HG03135 (cell line): Measurements from ENCODE around the gene BAD.

Experiments
- ATAC-seq: cut with Tn5 transposase; IDR thresholded peaks from one replicate; pipeline ENCODE4 v1.9.1; 2021; ENCODE audit warnings: mild to moderate bottlenecking, moderate library complexity; ENCODE audit not compliant: unreplicated experiment

The BAD gene

DNA sequence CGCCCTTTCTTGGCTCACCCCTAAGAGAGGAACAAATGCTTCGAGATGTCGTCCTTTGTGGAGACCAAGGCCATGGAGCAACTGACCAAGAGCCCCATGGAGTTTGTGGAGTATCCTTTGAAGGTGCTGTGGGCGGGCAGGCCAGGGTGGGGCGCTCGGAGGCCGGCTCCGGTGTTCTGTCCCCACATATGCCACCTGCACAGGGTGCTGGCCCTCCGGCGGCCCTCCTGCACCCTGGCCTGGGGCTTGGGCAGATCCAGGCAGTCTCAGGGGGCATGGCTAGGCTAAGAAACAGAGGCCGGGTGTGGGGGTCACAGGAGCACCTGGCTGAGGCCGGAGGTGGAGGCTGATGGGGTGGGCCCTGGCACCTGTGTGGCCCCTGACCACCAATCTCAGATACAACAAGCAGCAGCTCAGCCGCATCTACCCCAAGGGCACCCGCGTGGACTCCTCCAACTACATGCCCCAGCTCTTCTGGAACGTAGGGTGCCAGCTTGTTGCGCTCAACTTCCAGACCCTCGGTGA, 22.8 kb downstream of the BAD start:
- ATAC-seq, result no peak

DNA sequence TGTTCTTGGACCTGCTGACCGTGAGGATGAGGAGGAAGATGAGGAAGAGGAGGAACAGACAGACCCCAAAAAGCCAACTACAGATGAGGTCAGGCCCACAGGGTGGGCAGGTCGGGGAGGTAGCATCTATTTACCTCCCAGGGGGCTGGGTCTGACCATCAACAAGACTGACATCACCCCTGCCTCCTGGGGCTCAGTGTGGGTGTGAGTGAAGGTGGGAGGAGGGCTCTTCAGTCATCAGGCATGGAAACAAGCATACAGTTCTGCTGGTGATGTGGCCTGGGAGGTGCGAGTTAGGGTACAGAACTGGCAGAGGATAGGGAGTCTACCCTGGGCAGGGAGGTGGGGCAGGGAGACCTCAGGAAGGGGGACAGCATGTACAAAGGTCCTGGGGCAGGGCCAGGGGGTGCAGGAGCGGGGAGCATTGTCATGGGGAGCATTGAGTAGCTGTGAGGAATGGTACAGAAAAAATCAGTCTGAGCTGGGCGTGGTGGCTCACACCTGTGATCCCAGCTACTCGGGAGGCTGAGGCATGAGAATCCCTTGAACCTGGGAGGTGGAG, 24.2 kb downstream of the BAD start:
- no peak for ATAC-seq

DNA sequence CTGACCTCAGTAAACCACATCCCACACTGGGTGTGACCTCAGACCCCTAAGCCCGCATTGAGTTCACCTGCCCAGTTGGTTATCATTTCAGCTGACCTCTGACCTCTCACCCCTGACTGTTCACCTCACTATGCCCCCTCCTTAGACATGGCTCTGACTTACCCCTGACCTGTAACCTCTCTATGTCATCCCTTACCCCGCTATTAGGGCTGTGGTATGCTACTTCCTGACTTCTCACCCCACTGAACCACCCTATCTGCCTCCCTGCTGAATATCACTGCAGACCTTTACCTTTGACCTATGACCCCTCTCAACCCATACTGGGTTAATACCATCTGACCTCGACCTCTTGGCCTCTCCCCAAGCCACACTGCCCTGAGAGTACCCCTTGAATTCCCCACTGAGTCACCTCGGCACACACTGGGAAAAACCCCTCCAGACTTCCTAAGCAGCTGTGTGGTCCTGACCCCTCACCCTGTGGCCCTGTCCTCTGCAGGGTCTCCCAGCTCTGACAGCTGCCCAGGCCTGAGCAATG, 24.9 kb downstream of the BAD start:
- ATAC-seq, result no peak

DNA sequence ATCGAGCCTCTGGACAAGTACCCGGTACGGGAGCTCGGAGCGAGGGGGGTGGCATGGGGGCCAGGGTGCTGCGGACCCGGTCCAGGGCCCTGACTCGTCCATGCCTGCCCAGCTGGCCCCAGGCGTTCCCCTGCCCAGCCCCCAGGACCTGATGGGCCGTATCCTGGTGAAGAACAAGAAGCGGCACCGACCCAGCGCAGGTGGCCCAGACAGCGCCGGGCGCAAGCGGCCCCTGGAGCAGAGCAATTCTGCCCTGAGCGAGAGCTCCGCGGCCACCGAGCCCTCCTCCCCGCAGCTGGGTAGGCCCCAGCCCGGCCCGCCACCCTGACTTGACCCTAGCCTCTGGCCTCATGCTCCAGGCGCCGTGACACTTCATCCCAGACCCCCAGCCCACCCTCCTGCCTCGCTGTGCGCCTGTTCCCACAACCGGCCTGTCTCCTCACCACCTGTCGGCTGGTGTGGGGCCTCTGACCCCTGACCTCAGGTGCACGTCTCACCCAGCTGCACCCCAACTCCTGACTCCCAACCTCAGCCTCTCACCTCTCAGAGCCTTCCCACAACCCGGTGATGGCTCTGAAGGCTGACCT, 25.4 kb downstream of the BAD start:
- ATAC-seq, result no peak

DNA sequence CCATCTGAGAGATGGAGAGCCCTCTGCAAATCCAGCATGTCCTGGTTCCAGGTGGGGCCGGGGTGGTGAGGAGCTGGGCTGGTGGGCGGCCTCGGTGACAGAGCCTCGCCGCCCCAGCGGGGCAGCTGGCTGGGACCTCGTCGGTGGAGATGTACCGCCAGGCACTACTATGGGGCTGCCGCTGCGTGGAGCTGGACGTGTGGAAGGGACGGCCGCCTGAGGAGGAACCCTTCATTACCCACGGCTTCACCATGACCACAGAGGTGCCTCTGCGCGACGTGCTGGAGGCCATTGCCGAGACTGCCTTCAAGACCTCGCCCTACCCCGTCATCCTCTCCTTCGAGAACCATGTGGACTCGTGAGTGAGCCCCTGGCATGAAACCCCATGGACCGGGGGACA, 26.1 kb downstream of the BAD start:
- no peak for ATAC-seq

DNA sequence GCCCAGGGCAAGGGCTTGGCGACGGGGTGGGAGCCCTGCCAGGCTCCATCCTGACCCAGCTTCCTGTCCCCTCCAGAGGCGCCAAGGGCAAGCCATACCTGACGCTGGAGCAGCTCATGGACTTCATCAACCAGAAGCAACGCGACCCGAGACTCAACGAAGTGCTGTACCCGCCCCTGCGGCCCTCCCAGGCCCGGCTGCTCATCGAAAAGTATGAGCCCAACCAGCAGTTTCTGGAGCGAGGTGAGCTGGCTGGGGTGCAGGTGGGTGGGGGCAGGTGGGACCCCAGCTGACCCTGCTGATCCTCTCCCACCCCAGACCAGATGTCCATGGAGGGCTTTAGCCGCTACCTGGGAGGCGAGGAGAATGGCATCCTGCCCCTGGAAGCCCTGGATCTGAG, 28.2 kb downstream of the BAD start:
- no peak for ATAC-seq

DNA sequence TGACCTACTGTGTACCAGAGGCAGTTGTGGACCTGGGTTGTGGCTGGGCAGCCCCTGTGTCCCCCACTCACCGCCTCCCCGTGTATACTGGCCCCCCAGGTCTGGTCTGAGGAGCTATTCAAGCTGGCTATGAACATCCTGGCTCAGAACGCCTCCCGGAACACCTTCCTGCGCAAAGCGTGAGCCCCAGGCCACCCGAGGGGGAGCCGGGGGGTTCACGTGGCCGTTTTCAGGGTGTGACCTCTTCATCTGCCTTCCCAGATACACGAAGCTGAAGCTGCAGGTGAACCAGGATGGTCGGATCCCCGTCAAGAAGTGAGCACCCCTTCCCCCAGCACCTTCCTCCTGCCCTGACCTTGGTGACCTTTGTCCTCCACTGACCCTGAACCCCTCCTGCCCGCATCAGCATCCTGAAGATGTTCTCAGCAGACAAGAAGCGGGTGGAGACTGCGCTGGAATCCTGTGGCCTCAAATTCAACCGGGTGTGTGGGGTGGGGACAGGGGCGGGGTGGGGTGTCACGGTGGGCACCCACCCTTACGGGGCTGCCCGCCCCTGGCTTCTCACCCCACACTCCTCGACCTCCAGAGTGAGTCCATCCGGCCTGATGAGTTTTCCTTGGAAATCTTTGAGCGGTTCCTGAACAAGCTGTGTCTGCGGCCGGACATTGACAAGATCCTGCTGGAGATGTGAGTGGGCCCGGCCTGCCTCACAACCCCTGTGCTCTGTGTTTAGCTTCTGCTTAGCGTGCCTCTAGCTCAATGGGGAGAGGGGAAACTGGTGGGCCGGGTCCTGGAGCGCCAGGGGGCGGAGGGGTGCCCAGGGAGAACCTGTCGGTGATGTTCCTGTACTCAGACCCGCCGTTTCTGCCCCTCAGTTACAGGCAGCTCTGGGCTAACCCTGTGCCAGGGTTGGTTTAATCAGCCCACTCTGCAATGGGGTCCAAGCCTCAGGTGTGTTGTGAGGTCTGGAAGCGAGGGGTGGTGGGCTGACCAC, 29.0 kb downstream of the BAD start:
- no peak for ATAC-seq

DNA sequence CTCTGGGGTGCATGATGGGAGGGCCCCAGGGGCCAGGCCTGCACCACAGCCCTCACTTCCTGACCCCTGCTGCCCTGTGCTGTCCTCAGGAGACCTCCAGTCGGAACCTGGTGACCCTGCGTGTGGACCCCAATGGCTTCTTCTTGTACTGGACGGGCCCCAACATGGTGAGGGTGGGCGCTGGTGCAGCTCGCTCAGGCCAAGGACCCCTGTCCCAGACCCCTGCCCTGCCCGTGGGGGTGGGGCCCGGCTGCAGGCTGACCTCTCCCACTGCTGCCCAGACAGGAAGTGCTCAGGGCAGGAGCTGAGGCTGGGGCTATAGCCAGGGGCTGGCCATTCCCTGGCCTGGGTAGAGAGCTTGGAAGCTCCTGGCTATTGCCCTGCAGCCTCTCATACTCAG, 30.1 kb downstream of the BAD start:
- no peak for ATAC-seq

DNA sequence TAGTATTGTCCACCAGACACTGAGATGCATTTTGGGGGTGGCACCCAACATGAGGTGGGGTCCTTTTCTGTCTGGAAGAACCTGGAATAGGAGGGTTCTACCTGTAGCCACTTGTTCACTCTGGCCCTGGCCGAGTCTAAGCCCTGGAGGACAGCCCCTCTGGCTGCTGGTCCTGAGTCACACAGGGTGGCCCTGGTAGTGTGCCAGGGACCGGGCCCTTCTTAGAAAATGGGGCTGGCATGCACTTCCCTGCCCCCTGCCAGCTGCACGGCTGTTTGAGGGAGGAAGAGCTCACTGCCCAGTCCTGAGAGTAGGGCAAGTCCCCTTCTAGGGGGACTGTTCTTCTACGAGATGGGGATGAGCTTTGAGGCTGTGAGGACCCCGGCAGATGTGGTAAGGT, 31.0 kb downstream of the BAD start:
- ATAC-seq, result no peak

DNA sequence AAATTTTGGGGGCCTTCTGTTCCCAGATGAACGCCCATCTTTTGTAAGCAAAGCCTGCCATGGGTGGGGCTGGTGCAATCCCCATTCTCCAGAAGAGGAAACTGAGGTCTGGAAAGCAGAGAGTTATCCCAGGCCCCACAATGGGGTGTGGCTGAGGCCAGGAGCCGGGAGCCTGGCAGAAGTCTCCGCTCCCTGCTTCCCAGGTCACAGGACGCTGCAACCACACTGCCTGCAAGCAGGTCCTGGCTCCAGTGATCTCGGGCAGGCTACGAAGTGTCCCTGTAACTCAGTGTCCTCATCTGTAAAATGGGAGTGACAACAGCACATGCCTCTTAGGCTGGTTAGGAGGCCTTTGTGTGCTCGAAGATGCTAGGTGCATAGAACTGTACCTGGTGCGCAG, 31.4 kb downstream of the BAD start:
- no peak for ATAC-seq

DNA sequence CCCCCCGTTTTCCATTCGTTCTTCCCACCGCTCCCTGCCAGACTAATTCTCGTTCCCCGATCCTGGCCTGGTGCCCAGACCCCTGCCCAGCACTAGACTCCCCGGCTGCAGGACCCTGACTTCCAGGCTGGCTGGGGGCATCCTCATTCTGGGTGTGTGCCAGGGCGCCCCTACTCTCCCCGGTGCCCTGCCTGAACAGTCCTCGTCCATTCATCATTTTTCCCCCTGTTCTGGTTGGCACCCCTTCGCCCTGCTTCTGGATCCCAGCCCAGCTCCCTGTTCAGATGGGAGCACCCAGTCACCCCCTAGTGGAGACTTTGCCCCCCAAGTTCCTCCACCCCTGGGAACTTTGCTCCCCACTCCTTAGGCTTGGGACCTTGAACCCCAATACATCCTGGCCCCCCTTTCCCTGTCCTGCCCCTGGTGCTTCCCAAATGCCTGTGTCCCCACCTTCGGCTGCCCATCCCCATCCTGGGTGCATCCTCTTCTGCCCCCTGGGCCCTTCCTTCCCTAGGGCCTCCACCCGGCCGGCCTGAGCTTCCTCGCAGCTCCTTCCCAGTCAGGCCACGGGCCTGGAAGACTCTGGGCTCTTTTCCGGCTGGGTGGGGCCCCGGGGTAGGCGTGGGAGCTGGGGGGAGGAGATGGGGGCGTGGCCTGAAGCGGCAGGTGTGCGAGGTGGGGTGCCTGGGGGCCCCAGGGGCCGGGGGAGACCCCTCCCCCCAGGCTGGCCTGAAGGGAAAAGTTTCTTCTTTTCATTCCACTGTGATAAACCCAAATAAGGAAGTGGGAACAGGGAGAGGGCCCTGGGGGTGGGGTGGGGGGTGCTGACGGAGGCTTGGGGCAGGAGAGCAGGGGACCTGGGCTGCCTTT, 32.2 kb downstream of the BAD start:
- no peak for ATAC-seq

DNA sequence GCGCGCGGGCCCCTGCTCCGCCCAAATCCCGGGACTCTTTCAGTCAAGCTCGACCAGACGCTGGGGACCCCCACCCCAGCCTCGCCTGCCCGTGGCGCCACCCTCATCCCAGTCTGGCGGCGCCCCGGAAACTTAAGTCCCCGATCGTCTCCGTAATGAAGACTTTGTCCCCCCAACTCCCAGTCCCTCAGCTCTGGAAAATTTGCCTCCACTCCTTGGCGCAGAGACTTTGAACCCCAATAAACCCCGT, 32.8 kb downstream of the BAD start:
- ATAC-seq, result no peak

DNA sequence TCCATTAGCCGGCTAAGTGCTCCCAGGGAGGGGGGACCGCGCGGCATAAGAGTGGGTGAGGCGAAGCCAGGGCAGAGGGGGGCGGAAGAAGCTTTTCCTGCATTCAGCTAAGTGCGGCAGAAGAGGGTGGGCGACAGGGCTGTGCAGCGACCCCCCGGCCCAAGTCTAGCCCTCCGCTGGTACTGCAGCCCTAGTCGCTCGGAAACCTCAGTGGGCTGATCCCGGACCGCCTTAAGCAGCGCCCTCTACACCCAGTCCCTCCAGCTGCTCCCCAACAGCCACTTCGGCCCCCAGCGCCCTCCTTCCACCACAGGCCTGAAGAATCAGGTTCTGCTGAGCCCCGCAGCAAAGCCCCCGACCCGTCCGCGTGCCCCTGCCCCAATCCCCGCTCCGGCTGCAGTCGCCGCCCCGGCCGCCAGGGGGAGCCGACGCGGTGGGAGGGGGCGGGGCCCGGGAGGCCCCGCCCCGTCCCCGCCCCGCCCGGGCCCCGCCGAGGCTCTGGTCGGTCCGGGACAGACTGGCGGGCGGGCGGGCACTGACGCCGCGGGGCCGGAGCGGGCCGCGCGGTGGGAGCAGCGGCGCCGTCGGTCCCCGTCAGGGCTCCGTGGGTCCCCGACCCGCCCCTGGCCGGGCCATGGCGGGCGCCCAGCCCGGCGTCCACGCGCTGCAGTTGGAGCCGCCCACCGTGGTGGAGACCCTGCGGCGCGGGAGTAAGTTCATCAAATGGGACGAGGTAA, 33.3 kb downstream of the BAD start, which contains the start of gene PLCB3:
TSS of gene PLCB3 (plus strand) at position 515 of the 737 bp plus-strand sequence. CDS start at position 635, 120 bp downstream.
- ATAC-seq, result no peak

DNA sequence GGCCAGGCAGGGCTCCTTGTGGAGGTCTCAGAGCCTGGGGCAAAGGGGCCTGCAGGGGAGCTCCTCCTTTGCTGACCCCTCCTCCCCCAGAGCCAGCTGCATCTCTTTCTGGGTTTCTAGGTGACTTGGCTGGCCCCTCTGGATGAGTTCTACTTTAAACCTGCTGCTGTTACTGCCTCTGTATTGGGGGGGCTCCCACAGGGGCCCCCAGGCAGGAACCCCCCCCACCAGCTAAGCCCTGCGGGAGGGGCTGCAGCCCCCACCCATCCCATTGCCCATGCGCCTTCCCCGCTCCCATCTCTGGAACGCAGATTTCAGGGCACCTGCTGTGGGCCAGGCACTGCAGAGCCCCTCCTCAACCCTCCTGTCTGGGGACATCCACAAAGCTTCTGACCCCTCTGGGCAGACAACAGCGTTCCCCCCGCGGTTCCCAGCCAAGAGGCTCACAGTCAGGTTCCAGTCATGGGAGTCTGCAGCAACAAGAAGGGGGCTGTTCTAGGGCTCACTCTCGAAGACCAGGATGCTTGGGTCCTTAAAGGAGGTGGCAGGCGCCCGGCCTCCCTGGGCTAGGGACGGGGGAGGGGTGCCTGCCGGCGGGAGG, 34.0 kb downstream of the BAD start:
- no peak for ATAC-seq

DNA sequence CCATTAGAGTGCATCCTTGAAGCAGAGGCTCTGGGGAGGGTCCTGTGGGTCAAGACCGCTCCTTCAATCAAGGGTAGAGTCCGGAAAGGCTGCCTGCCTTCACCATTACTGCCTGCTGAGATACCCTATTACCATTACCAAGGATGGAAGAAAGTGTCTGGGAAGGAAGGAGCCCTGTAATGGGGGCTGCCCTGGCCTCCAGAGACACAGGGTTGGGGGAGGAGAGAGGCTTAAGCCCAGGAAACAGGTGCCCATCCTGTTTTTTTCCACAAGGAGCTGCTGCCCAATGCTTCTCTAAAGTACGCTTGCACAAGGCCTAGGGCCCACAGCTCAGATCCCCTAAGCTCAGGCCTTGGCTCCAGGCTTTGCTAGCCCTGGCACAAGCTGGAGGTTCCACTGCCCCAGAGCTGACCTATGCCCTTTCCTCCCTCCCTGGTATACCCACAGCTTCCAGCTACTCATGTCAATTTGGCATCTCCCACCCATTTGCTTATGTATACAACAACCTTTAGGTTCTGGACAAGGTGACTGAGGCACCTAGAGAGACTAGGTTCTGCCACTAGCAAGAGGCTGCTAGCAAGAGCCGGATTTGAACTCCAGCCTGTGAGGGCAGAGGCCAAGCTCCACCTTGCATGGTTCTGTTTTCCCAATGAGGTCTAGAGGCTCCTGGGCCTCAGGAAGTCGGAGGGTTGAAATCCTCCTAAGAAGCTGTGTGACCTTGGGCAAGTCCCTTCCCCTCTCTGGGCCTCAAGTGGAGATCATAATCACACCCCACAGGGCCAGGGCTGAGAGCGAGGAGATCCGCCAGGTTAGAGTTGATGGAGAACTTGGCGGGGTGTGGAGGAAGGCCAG, 34.7 kb downstream of the BAD start:
- ATAC-seq, result no peak

DNA sequence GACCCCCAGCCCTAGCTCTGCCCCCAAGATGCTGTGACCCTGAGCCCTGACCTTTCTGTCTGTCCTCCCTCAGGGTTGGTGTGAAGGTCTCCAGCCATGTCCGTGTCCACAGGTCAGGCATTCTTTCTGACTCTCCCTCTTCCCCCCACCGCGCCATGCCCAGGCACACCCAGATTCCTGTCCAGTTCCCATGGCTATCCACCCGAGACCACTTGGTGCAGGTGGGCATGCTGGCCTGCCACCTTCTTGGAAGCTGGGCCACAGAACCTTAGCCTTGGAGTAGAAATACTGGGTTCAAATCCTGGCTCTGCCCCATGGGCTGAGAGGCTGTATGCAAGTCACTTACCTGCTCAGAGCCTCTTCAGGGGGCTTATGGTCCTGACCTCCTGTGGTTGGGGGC, 35.4 kb downstream of the BAD start:
- ATAC-seq, result no peak

DNA sequence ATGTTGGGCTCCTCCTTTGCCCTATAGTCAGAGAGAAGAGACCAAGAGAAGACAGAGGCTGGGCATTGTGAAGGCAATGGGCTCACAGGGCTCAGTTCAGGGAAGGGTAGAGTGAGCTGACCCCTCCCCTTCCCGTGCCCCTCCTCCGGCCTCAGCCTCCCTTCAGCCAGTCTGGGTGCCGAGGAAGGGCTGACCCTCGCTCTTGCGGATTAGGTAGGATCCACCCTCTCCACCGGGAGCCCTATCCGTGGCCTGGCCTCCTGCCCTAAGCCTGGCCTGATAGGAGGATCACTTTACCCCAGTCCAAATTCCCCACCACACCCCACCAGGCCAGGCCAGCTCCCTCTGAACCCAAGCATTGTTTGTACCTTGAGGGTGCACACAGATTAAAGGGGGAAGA, 35.9 kb downstream of the BAD start:
- no peak for ATAC-seq

DNA sequence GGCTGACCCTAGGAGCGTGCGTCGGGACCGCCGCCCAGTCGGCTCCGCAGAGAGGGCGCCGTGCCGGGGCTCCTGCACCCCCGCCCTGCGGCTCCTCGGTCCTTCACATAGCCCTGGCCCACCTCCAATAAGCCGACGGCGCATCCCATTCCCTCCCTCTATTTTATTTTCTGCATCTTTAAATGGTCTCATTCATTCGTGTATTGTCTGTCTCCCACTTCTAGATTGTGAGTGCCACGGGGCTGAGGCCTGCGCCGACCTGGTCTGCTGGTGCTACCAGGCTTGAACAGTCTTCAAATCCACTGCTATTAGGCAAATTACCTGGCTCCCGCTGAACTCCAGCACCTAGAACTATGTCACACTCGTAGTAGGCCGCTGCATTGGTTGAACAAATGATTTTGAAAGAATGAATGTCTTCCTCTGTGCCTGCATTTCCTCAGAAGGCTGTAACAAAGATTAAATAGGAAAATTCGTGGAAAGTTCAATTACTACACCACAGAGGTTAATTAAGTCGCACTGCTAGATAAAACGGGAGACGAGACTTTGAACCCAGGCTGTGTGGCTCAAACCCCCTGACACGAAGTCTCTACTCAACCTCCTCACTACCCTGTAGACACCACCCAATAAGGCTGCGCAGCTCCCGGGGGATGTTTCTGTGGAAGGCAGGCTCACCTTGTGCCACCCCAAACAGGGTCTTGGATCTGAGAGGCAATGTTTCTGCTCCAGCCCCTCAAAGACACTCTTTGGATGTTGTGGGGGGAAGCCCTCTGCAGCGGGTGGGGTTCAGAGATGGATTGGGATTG, 36.5 kb downstream of the BAD start:
- ATAC-seq, result no peak
